HCT116 (cell line): ENCODE measurements around the gene LILRB1. TPM values are rescaled to one million over a fixed set of nuclear protein-coding genes. Genes with fewer than 3 reads are reported as not detected.

Experiments used
- ATAC-seq: fragments of 200-7000 bp; cut with Tn5 transposase; 2 replicates; pipeline ENCODE4 v1.9.1; 2020; ENCODE audit warnings: mild to moderate bottlenecking, moderate library complexity
- BruUV-seq: library from RNA; stranded (reverse); fragments of 400-500 nt; replicated peaks from 2 replicates; lab custom pipeline; 2021; lab: Mats Ljungman, UMichigan
- CTCF ChIA-PET: fragments of 300-600 bp; sonication (Branson Sonifier 250); formaldehyde crosslinking; loops from one replicate; lab custom pipeline; 2021; ENCODE audit warnings: antibody characterized with exemption; lab: Charles Lee
- POLR2A ChIA-PET: fragments of 300-600, 350-600 bp; sonication (Branson Sonifier 250); formaldehyde crosslinking; loops from one replicate; lab custom pipeline; 2021; ENCODE audit warnings: antibody characterized with exemption; lab: Charles Lee
- RAD21 ChIA-PET, 2 experiments: fragments of 300-600 bp; sonication (Branson Sonifier 250); formaldehyde crosslinking; loops; one replicate each; lab custom pipeline; 2023; ENCODE audit warnings: low total read pairs in 2 of 2; ENCODE audit not compliant: uncharacterized antibody in 2 of 2, unreplicated experiment in 2 of 2, low non-redundant PET in 1 of 2; lab: Charles Lee
- DNase-seq: peaks from one replicate; pipeline ENCODE4 v3.0.0-alpha.2; 2010; ENCODE audit warnings: low read depth, low spot score
- H2AFZ ChIP-seq: fragments of 200-600 bp; shearing (Covaris generic), sonication (generic); 2 replicates; pipeline ENCODE4 v1.6.1; 2017; ENCODE audit warnings: low read depth, mixed run types, mixed read lengths, antibody characterized with exemption, low read length; ENCODE audit not compliant: poor library complexity, severe bottlenecking
- H3K27ac ChIP-seq: 2 replicates; pipeline ENCODE4 v1.5.1; 2012; ENCODE audit warnings: low read depth, low read length
- H3K27me3 ChIP-seq: fragments of 200-600 bp; sonication (generic); 2 replicates; pipeline ENCODE4 v1.6.1; 2016; ENCODE audit warnings: mixed run types, low read length, mixed read lengths; ENCODE audit not compliant: insufficient read depth
- H3K36me3 ChIP-seq, 2 experiments: fragments of 200-500 bp in 1 of 2; fragments of 200-600 bp in 1 of 2; sonication (Bioruptor generic) in 1 of 2; sonication (generic) in 1 of 2; 2 replicates each; pipeline versions ENCODE4 v1.5.1 to v1.6.1; 2014 to 2016; ENCODE audit warnings: low read length in 2 of 2, inconsistent platforms in 1 of 2, mixed read lengths in 1 of 2, mixed run types in 1 of 2; ENCODE audit not compliant: insufficient read depth in 2 of 2, control insufficient read depth in 1 of 2
- H3K4me1 ChIP-seq, 2 experiments: fragments of 200-600 bp in 1 of 2; sonication (generic) in 1 of 2; 2 replicates each; pipeline versions ENCODE4 v1.5.1 to v1.6.1; 2012 to 2017; ENCODE audit warnings: low read length in 2 of 2, inconsistent platforms in 1 of 2, mild to moderate bottlenecking in 1 of 2, mixed read lengths in 1 of 2, mixed run types in 1 of 2, moderate library complexity in 1 of 2; ENCODE audit not compliant: insufficient read depth in 2 of 2, control insufficient read depth in 1 of 2
- H3K4me2 ChIP-seq: fragments of 200-600 bp; sonication (generic); 2 replicates; pipeline ENCODE4 v1.6.1; 2017; ENCODE audit warnings: mixed run types, low read length, mixed read lengths
- H3K4me3 ChIP-seq, 2 experiments: fragments of 200-600 bp in 1 of 2; sonication (generic) in 1 of 2; replicated peaks in 1 of 2; 2 replicates each; pipeline ENCODE4 v1.5.1; 2011 to 2016; ENCODE audit warnings: low read length in 2 of 2, control low read depth in 1 of 2, low read depth in 1 of 2, mild to moderate bottlenecking in 1 of 2, mixed read lengths in 1 of 2, mixed run types in 1 of 2
- H3K79me2 ChIP-seq: fragments of 200-600 bp; sonication (generic); 2 replicates; pipeline ENCODE4 v1.6.1; 2017; ENCODE audit warnings: mild to moderate bottlenecking, mixed run types, low read length, moderate library complexity, mixed read lengths; ENCODE audit not compliant: insufficient read depth
- H3K9ac ChIP-seq: fragments of 200-600 bp; sonication (generic); 2 replicates; pipeline ENCODE4 v1.6.1; 2016; ENCODE audit warnings: low read length, mixed read lengths
- H3K9me2 ChIP-seq: fragments of 200-600 bp; sonication (generic), shearing (Covaris generic); 2 replicates; pipeline ENCODE4 v1.6.1; 2017; ENCODE audit warnings: mixed run types, mild to moderate bottlenecking, moderate library complexity; ENCODE audit not compliant: insufficient read depth
- H3K9me3 ChIP-seq, 2 experiments: fragments of 200-500 bp in 1 of 2; fragments of 200-600 bp in 1 of 2; sonication (Bioruptor generic) in 1 of 2; sonication (generic) in 1 of 2; 2 replicates each; pipeline ENCODE4 v1.6.1; 2014 to 2017; ENCODE audit warnings: low read length in 2 of 2, mixed read lengths in 2 of 2, inconsistent platforms in 1 of 2, low read depth in 1 of 2, mild to moderate bottlenecking in 1 of 2, mixed run types in 1 of 2, moderate library complexity in 1 of 2; ENCODE audit not compliant: control insufficient read depth in 1 of 2, insufficient read depth in 1 of 2
- H4K20me1 ChIP-seq: fragments of 200-600 bp; sonication (generic), shearing (Covaris generic); 2 replicates; pipeline ENCODE4 v1.6.1; 2017; ENCODE audit warnings: mixed run types, mild to moderate bottlenecking, moderate library complexity; ENCODE audit not compliant: insufficient read depth
- CEBPB ChIP-seq: IDR thresholded peaks from 2 replicates; pipeline ENCODE4 v1.6.1; 2012; ENCODE audit warnings: low read depth
- EGR1 ChIP-seq: IDR thresholded peaks from 2 replicates; pipeline ENCODE4 v1.6.1; 2012; ENCODE audit warnings: low read depth
- EZH2 ChIP-seq: fragments of 200-600 bp; sonication (generic); IDR thresholded peaks from 2 replicates; pipeline ENCODE4 v1.6.1; 2017; ENCODE audit warnings: antibody characterized with exemption, mixed run types
- EZH2phosphoT487 ChIP-seq: fragments of 200-600 bp; IDR thresholded peaks from 2 replicates; pipeline ENCODE4 v1.6.1; 2018; ENCODE audit warnings: antibody characterized with exemption, borderline replicate concordance
- FOSL1 ChIP-seq: IDR thresholded peaks from 2 replicates; pipeline ENCODE4 v1.6.1; 2012; ENCODE audit warnings: low read depth
- JUND ChIP-seq: IDR thresholded peaks from 2 replicates; pipeline ENCODE4 v1.6.1; 2012
- POLR2AphosphoS5 ChIP-seq: IDR thresholded peaks from 2 replicates; pipeline ENCODE4 v1.6.1; 2011; ENCODE audit warnings: mild to moderate bottlenecking, low read depth, low read length, moderate library complexity
- REST ChIP-seq: IDR thresholded peaks from 2 replicates; pipeline ENCODE4 v1.6.1; 2012; ENCODE audit warnings: low read depth
- SIN3A ChIP-seq: IDR thresholded peaks from 2 replicates; pipeline ENCODE4 v1.6.1; 2012; ENCODE audit warnings: low read depth
- SP1 ChIP-seq: IDR thresholded peaks from 2 replicates; pipeline ENCODE4 v1.6.1; 2012; ENCODE audit warnings: low read depth
- SRF ChIP-seq: IDR thresholded peaks from 2 replicates; pipeline ENCODE4 v1.6.1; 2012; ENCODE audit warnings: low read depth
- ZBTB33 ChIP-seq: IDR thresholded peaks from 2 replicates; pipeline ENCODE4 v1.6.1; 2011; ENCODE audit warnings: mild to moderate bottlenecking, low read length, moderate library complexity; ENCODE audit not compliant: insufficient replicate concordance; ENCODE audit errors: extremely low read depth
- ZFX ChIP-seq: fragments of 450-650 bp; IDR thresholded peaks from 2 replicates; pipeline ENCODE4 v1.6.1; 2017
- ZNF274 ChIP-seq: fragments of 200-500 bp; sonication (Bioruptor generic); IDR thresholded peaks from 2 replicates; pipeline ENCODE4 v1.6.1; 2014; ENCODE audit warnings: mild to moderate bottlenecking, low read depth, low read length, inconsistent platforms
- intact Hi-C: fragments of 100-400 bp; cut with micrococcal nuclease; formaldehyde crosslinking; loops from 2 replicates; pipeline ENCODE4 v1.10.0; 2022
- total RNA-seq: library from RNA; stranded (reverse); gene quantifications from one replicate; pipeline ENCODE4 v1.2.1, GENCODE V29; 2021; ENCODE audit not compliant: unreplicated experiment
- TF ChIP-seq, protein P1 (sequence below), 3 experiments: fragments of 200-600 bp in 1 of 3; sonication (generic) in 1 of 3; IDR thresholded peaks in 2 of 3; conservative IDR thresholded peaks in 1 of 3; 2 replicates each; pipeline ENCODE4 v1.5.1; 2012 to 2017; ENCODE audit warnings: low read depth in 2 of 3, low read length in 2 of 3, antibody characterized with exemption in 1 of 3, borderline replicate concordance in 1 of 3, control low read depth in 1 of 3, mild to moderate bottlenecking in 1 of 3, mixed read lengths in 1 of 3, mixed run types in 1 of 3, moderate library complexity in 1 of 3; ENCODE audit not compliant: insufficient read depth in 1 of 3
- TF ChIP-seq, protein P2 (sequence below): IDR thresholded peaks from 2 replicates; pipeline ENCODE4 v1.6.1; 2012
- TF ChIP-seq, protein P3 (sequence below): IDR thresholded peaks from 2 replicates; pipeline ENCODE4 v1.6.1; 2012

The LILRB1 gene
- total RNA-seq, 1 experiment from 2014 or later, result not detected

DNA sequence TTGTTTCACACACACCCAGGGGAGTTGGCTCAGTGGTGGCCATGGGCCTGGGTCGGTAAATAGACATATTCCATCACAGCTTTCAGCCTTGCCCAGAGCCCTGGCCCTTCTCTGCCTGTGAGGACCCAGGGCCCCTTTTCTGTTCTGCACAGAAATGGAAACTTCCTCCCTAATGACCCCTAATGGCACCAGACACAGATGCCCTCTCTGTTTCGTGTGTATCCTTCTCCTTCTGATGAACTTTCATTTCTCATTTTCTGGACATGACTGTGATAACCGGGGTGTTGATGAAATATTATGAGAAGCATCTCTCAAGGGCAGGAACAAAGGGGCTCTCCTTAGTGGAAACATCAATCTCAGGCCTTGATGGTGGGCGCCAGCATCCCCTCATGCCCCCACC is 24.1 kb upstream of the LILRB1 start:
- ChIA-PET CTCF (no interaction called here), RAD21 (no interaction called here), POLR2A (no interaction called here)
- no peaks in the 10 kb centered on the region for H4K20me1 ChIP-seq
- no peaks in the 10 kb centered on the region for H3K79me2 ChIP-seq
- H3K9ac ChIP-seq, result no peak overlapping the region
- no peaks in the 10 kb centered on the region for H3K4me1 ChIP-seq
- H3K4me2 ChIP-seq, result no peak overlapping the region
- H3K27ac ChIP-seq, result no peak overlapping the region
- H3K27me3 ChIP-seq, result peaks cover 46% of the 10 kb centered on the region
- TF ChIP-seq REST (no peak), JUND (no peak), SP1 (no peak), CEBPB (no peak), ZFX (no peak), POLR2AphosphoS5 (no peak), SRF (no peak), ZBTB33 (no peak), FOSL1 (no peak), EGR1 (no peak), EZH2phosphoT487 (no peak), ZNF274 (no peak), EZH2 (no peak), SIN3A (no peak)
- TF ChIP-seq, protein P1, sequence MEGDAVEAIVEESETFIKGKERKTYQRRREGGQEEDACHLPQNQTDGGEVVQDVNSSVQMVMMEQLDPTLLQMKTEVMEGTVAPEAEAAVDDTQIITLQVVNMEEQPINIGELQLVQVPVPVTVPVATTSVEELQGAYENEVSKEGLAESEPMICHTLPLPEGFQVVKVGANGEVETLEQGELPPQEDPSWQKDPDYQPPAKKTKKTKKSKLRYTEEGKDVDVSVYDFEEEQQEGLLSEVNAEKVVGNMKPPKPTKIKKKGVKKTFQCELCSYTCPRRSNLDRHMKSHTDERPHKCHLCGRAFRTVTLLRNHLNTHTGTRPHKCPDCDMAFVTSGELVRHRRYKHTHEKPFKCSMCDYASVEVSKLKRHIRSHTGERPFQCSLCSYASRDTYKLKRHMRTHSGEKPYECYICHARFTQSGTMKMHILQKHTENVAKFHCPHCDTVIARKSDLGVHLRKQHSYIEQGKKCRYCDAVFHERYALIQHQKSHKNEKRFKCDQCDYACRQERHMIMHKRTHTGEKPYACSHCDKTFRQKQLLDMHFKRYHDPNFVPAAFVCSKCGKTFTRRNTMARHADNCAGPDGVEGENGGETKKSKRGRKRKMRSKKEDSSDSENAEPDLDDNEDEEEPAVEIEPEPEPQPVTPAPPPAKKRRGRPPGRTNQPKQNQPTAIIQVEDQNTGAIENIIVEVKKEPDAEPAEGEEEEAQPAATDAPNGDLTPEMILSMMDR (IDR thresholded peaks at IDR 0.05 in 2 of 3, conservative IDR thresholded peaks at IDR 0.05 in 1 of 3; ENCODE audit: borderline replicate concordance in 1 of 3, insufficient read depth in 1 of 3, low read depth in 2 of 3, low read length in 2 of 3), result no peak
- TF ChIP-seq, protein P2, sequence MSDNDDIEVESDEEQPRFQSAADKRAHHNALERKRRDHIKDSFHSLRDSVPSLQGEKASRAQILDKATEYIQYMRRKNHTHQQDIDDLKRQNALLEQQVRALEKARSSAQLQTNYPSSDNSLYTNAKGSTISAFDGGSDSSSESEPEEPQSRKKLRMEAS, result no peak
- TF ChIP-seq, protein P3, sequence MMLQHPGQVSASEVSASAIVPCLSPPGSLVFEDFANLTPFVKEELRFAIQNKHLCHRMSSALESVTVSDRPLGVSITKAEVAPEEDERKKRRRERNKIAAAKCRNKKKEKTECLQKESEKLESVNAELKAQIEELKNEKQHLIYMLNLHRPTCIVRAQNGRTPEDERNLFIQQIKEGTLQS, result no peak
- no peak overlapping the region for H2AFZ ChIP-seq
- no peaks in the 10 kb centered on the region for H3K36me3 ChIP-seq
- ATAC-seq, result no peak
- intact Hi-C loops, result no loop called here
- no TSS peak for BruUV-seq
- H3K9me3 ChIP-seq, result no peaks in the 10 kb centered on the region
- DNase-seq, result no peak
- no peaks in the 10 kb centered on the region for H3K9me2 ChIP-seq
- H3K4me3 ChIP-seq, result no peak overlapping the region
